ENCODE measurements around the gene MACROD1. TPM values are rescaled to one million over a fixed set of nuclear protein-coding genes. Genes with fewer than 3 reads are reported as not detected.
A peak's percentile ranks its signal among the peaks of the same experiment; 100 is the strongest.

MACROD1 gene
- total RNA-seq, 1 donor: 17.7 TPM

DNA sequence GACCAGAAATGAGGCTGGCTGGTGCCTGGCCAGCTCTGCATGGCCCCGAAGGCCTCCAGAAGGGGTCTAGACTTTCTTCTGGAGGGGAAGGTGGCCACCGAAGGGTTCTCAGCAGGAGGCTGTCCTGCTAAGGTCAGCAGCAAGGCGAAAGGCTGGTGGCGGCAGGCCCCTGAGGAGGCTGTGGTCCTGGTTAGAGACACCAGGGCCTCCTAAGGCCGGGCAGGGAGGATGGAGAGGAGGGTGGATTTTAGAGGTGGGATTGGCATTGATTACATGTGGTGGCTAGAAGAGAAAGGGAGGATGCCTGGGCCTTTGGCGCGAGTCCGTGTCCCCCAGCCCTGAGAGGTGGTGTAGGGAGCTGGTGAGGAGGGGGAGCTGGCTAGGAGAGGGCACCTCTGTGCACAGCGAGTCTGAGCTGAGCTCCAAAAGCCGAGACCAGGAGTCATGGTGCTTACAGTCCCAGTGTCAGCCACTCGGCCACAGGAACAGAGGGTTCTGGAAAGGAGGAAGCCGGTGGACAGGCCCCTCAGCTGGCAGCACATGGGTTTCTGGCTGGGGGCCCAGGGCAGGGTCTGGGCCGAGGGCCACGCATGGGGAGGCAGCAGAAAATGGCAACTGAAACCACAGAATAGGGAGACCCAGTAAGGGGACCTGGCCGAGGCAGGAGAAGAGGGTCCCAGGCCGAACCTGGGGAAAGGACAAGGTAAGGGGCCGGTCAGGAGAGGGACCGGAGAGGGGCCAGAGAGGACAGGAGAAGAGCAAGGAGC lies 43.1 kb upstream of the MACROD1 start:
- peak; percentile 80 for DNase-seq (ENCODE audit: insufficient read length, low spot score, missing footprints)
- Histone ChIP-seq H3K27me3 (ENCODE audit: insufficient read depth, low read length) (no peaks in the 10 kb centered on the region), H3K4me1 (ENCODE audit: insufficient read depth, low read length) (peaks cover 10% of the 10 kb centered on the region), H3K79me2 (ENCODE audit: insufficient read depth, low read length) (no peaks in the 10 kb centered on the region), H3K4me2 (ENCODE audit: insufficient read depth, low read length) (no peak overlapping the region), H2AFZ (ENCODE audit: low read length) (no peak overlapping the region), H4K20me1 (ENCODE audit: insufficient read depth, low read length) (no peaks in the 10 kb centered on the region), H3K36me3 (ENCODE audit: insufficient read depth, low read length) (peaks cover 13% of the 10 kb centered on the region), H3K9me3 (ENCODE audit: low read depth, low read length) (no peaks in the 10 kb centered on the region), H3K4me3 (ENCODE audit: insufficient read depth, low read length) (no peak overlapping the region), H3K27ac (ENCODE audit: low read depth, low read length) (no peak overlapping the region)
- TF ChIP-seq CTCF (IDR thresholded peaks at IDR 0.05; ENCODE audit: extremely low read depth, low read depth, low read length): no peak

- H3K27me3 ChIP-seq (ENCODE audit: insufficient read depth, low read length): no peaks in the 10 kb centered on the region
- H3K9me3 ChIP-seq (ENCODE audit: low read depth, low read length): no peaks in the 10 kb centered on the region
- peak overlapping the region; percentile 33 for H3K4me3 ChIP-seq (ENCODE audit: insufficient read depth, low read length)
- no peaks in the 10 kb centered on the region for H4K20me1 ChIP-seq (ENCODE audit: insufficient read depth, low read length)
- H2AFZ ChIP-seq (ENCODE audit: low read length): no peak overlapping the region
- H3K27ac ChIP-seq (ENCODE audit: low read depth, low read length): peak overlapping the region; percentile 72
- no peak overlapping the region for H3K4me2 ChIP-seq (ENCODE audit: insufficient read depth, low read length)
- peaks cover 10% of the 10 kb centered on the region for H3K4me1 ChIP-seq (ENCODE audit: insufficient read depth, low read length)
- no peak for TF ChIP-seq CTCF (IDR thresholded peaks at IDR 0.05; ENCODE audit: extremely low read depth, low read depth, low read length)
- DNase-seq (ENCODE audit: insufficient read length, low spot score, missing footprints): peak; percentile 73
- H3K79me2 ChIP-seq (ENCODE audit: insufficient read depth, low read length): no peaks in the 10 kb centered on the region
- peaks cover 20% of the 10 kb centered on the region for H3K36me3 ChIP-seq (ENCODE audit: insufficient read depth, low read length)
Measured at GRCh38 chr11:64208086-64208795, 42.3 kb upstream of the MACROD1 start.

- Histone ChIP-seq H3K4me3 (ENCODE audit: insufficient read depth, low read length) (peak overlapping the region; percentile 33), H3K27me3 (ENCODE audit: insufficient read depth, low read length) (no peaks in the 10 kb centered on the region), H3K4me2 (ENCODE audit: insufficient read depth, low read length) (peak overlapping the region; percentile 36), H3K79me2 (ENCODE audit: insufficient read depth, low read length) (no peaks in the 10 kb centered on the region), H3K9me3 (ENCODE audit: low read depth, low read length) (no peaks in the 10 kb centered on the region), H3K27ac (ENCODE audit: low read depth, low read length) (peak overlapping the region; percentile 77), H3K4me1 (ENCODE audit: insufficient read depth, low read length) (peaks cover 10% of the 10 kb centered on the region), H3K36me3 (ENCODE audit: insufficient read depth, low read length) (peaks cover 28% of the 10 kb centered on the region), H4K20me1 (ENCODE audit: insufficient read depth, low read length) (no peaks in the 10 kb centered on the region), H2AFZ (ENCODE audit: low read length) (peak overlapping the region; percentile 49)
- peak; percentile 97 for DNase-seq (ENCODE audit: insufficient read length, low spot score, missing footprints)
- TF ChIP-seq CTCF (IDR thresholded peaks at IDR 0.05; ENCODE audit: extremely low read depth, low read depth, low read length): no peak
Measured at GRCh38 chr11:64207256-64208085, 41.6 kb upstream of the MACROD1 start.
